ENCODE data around the gene AGBL1.
A peak's percentile ranks its signal among the peaks of the same experiment; 100 is the strongest.

Gene AGBL1

DNA sequence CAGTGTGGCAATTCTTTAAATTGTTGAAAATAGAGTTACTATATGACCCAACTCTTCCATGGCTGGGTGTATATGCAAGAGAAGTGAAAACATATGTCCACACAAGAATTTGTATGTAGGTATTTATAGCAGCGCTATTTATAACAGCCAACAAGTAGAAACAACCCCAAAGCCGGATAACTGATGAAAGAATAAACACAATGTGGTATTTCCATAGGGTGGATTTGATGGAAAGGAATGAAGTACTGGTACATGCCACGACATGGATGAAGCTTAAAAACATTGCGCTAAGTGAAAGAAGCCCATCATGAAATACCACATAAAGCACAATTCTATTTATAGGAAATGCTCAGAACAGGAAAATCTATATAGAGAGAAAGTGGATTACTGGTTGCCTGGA, 554.5 kb downstream of the AGBL1 start:
- Histone ChIP-seq H3K4me1 (ENCODE audit: insufficient read depth, poor library complexity, severe bottlenecking) (peaks cover 11% of the 10 kb centered on the region), H3K9me3 (ENCODE audit: severe bottlenecking) (no peaks in the 10 kb centered on the region), H3K4me3 (ENCODE audit: severe bottlenecking) (no peak overlapping the region), H3K27me3 (ENCODE audit: insufficient read depth, poor library complexity, severe bottlenecking) (no peaks in the 10 kb centered on the region), H3K36me3 (ENCODE audit: low read depth) (no peaks in the 10 kb centered on the region), H3K27ac (ENCODE audit: poor library complexity, severe bottlenecking) (no peak overlapping the region)
- TF ChIP-seq CTCF (IDR thresholded peaks at IDR 0.05; ENCODE audit: poor library complexity, severe bottlenecking) = no peak
- no peak for ATAC-seq (ENCODE audit: low read depth)
- no peak for DNase-seq (ENCODE audit: low spot score)

GRCh38 chr15:86634992-86635638, 555.4 kb downstream of the AGBL1 start:
- no peak overlapping the region for H3K27ac ChIP-seq (ENCODE audit: poor library complexity, severe bottlenecking)
- H3K4me3 ChIP-seq (ENCODE audit: severe bottlenecking) = no peak overlapping the region
- H3K9me3 ChIP-seq (ENCODE audit: severe bottlenecking) = no peaks in the 10 kb centered on the region
- TF ChIP-seq CTCF (IDR thresholded peaks at IDR 0.05; ENCODE audit: poor library complexity, severe bottlenecking) = no peak
- no peaks in the 10 kb centered on the region for H3K36me3 ChIP-seq (ENCODE audit: low read depth)
- ATAC-seq (ENCODE audit: low read depth) (no peak), DNase-seq (ENCODE audit: low spot score) (no peak)
- H3K4me1 ChIP-seq (ENCODE audit: insufficient read depth, poor library complexity, severe bottlenecking) = peaks cover 1% of the 10 kb centered on the region
- no peaks in the 10 kb centered on the region for H3K27me3 ChIP-seq (ENCODE audit: insufficient read depth, poor library complexity, severe bottlenecking)

- ATAC-seq (ENCODE audit: low read depth) (peak; percentile 55), DNase-seq (ENCODE audit: low spot score) (no peak)
- peaks cover 25% of the 10 kb centered on the region for H3K4me1 ChIP-seq (ENCODE audit: insufficient read depth, poor library complexity, severe bottlenecking)
- H3K36me3 ChIP-seq (ENCODE audit: low read depth) = no peaks in the 10 kb centered on the region
- H3K4me3 ChIP-seq (ENCODE audit: severe bottlenecking) = no peak overlapping the region
- H3K27me3 ChIP-seq (ENCODE audit: insufficient read depth, poor library complexity, severe bottlenecking) = no peaks in the 10 kb centered on the region
- TF ChIP-seq CTCF (IDR thresholded peaks at IDR 0.05; ENCODE audit: poor library complexity, severe bottlenecking) = no peak
- no peaks in the 10 kb centered on the region for H3K9me3 ChIP-seq (ENCODE audit: severe bottlenecking)
- no peak overlapping the region for H3K27ac ChIP-seq (ENCODE audit: poor library complexity, severe bottlenecking)
Observed at GRCh38 chr15:86644339-86644738, 564.7 kb downstream of the AGBL1 start.

DNA sequence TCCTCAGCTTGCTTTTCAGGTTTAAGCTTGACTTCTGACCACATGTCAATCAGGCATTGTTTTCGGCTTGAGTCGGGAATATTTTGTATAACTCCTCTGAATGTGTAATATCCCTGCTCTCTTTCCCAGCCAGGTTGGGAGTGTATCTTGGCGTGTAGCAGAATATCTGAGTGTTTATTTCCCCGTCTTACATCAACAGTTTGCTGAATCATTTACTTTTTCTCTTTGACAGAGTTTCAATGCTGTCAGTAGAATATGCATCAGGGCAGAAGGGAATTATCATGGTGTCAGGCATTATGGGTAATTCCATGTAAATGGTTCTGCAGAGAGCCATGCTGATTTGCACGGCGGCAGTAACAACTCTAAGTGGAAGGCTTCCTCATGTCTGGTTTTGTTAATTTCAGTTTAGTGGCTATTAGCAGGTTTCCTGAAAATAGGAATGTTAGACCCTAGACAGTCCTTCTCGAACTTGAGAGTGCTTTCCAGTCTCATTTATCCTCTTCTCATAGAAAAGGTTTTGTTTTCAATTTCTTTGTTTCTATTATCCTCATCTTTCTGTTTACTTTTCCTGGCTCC, 566.3 kb downstream of the AGBL1 start:
- peak; percentile 90 for ATAC-seq (ENCODE audit: low read depth)
- Histone ChIP-seq H3K36me3 (ENCODE audit: low read depth) (no peaks in the 10 kb centered on the region), H3K9me3 (ENCODE audit: severe bottlenecking) (no peaks in the 10 kb centered on the region), H3K4me3 (ENCODE audit: severe bottlenecking) (no peak overlapping the region), H3K27ac (ENCODE audit: poor library complexity, severe bottlenecking) (peak overlapping the region; percentile 28), H3K4me1 (ENCODE audit: insufficient read depth, poor library complexity, severe bottlenecking) (peaks cover 25% of the 10 kb centered on the region), H3K27me3 (ENCODE audit: insufficient read depth, poor library complexity, severe bottlenecking) (no peaks in the 10 kb centered on the region)
- no peak for DNase-seq (ENCODE audit: low spot score)
- TF ChIP-seq CTCF (IDR thresholded peaks at IDR 0.05; ENCODE audit: poor library complexity, severe bottlenecking) = no peak

- DNase-seq (ENCODE audit: low spot score) = no peak
- Histone ChIP-seq H3K36me3 (ENCODE audit: low read depth) (no peaks in the 10 kb centered on the region), H3K4me3 (ENCODE audit: severe bottlenecking) (no peak overlapping the region), H3K27me3 (ENCODE audit: insufficient read depth, poor library complexity, severe bottlenecking) (no peaks in the 10 kb centered on the region), H3K4me1 (ENCODE audit: insufficient read depth, poor library complexity, severe bottlenecking) (peaks cover 25% of the 10 kb centered on the region), H3K9me3 (ENCODE audit: severe bottlenecking) (no peaks in the 10 kb centered on the region), H3K27ac (ENCODE audit: poor library complexity, severe bottlenecking) (no peak overlapping the region)
- ATAC-seq (ENCODE audit: low read depth) = no peak
- no peak for TF ChIP-seq CTCF (IDR thresholded peaks at IDR 0.05; ENCODE audit: poor library complexity, severe bottlenecking)
Observed at GRCh38 chr15:86647810-86648440, 568.3 kb downstream of the AGBL1 start.
